KMS-11 (cell line): ENCODE data around the gene SRSF3.

ENCODE experiments used
- H2AFZ ChIP-seq: fragments of 200-600 bp; sonication (generic); 2 replicates; pipeline ENCODE4 v1.6.1; 2016; ENCODE audit warnings: antibody characterized with exemption, mixed run types, low read depth
- H3K27ac ChIP-seq: fragments of 200-600 bp; sonication (generic); 2 replicates; pipeline ENCODE4 v1.6.1; 2016; ENCODE audit warnings: mild to moderate bottlenecking, mixed run types
- H3K27me3 ChIP-seq: fragments of 200-600 bp; sonication (generic); 2 replicates; pipeline ENCODE4 v1.6.1; 2017; ENCODE audit warnings: mild to moderate bottlenecking, low read depth, mixed run types, moderate library complexity; ENCODE audit not compliant: insufficient read depth
- H3K36me3 ChIP-seq: fragments of 200-600 bp; sonication (generic); 2 replicates; pipeline ENCODE4 v1.6.1; 2017; ENCODE audit warnings: mild to moderate bottlenecking, mixed run types; ENCODE audit not compliant: insufficient read depth
- H3K4me1 ChIP-seq: fragments of 200-600 bp; sonication (generic); 2 replicates; pipeline ENCODE4 v1.6.1; 2016; ENCODE audit warnings: mild to moderate bottlenecking, low read depth, mixed run types; ENCODE audit not compliant: poor library complexity, severe bottlenecking
- H3K4me2 ChIP-seq: fragments of 200-600 bp; sonication (generic); 2 replicates; pipeline ENCODE4 v1.7.0; 2016; ENCODE audit warnings: mild to moderate bottlenecking, mixed run types
- H3K4me3 ChIP-seq: fragments of 200-600 bp; sonication (generic); IDR thresholded peaks from 2 replicates; pipeline ENCODE4 v1.6.1; 2017; ENCODE audit warnings: low read depth, low read length, mixed read lengths; ENCODE audit not compliant: insufficient read depth
- H3K79me2 ChIP-seq: fragments of 200-600 bp; sonication (generic); 2 replicates; pipeline ENCODE4 v1.6.1; 2016; ENCODE audit warnings: low read depth, mixed run types; ENCODE audit not compliant: insufficient read depth
- H3K9ac ChIP-seq: fragments of 200-600 bp; sonication (generic); 2 replicates; pipeline ENCODE4 v1.6.1; 2016; ENCODE audit warnings: mild to moderate bottlenecking, mixed run types
- H4K20me1 ChIP-seq: fragments of 200-600 bp; sonication (generic); 2 replicates; pipeline ENCODE4 v1.6.1; 2016; ENCODE audit warnings: mild to moderate bottlenecking, mixed run types; ENCODE audit not compliant: insufficient read depth
- TF ChIP-seq, protein P1 (sequence below): fragments of 200-600 bp; sonication (generic); conservative IDR thresholded peaks from 2 replicates; pipeline ENCODE4 v1.6.1; 2017; ENCODE audit warnings: low read depth, mild to moderate bottlenecking, antibody characterized with exemption, low read length, moderate library complexity, mixed read lengths

SRSF3 gene

DNA sequence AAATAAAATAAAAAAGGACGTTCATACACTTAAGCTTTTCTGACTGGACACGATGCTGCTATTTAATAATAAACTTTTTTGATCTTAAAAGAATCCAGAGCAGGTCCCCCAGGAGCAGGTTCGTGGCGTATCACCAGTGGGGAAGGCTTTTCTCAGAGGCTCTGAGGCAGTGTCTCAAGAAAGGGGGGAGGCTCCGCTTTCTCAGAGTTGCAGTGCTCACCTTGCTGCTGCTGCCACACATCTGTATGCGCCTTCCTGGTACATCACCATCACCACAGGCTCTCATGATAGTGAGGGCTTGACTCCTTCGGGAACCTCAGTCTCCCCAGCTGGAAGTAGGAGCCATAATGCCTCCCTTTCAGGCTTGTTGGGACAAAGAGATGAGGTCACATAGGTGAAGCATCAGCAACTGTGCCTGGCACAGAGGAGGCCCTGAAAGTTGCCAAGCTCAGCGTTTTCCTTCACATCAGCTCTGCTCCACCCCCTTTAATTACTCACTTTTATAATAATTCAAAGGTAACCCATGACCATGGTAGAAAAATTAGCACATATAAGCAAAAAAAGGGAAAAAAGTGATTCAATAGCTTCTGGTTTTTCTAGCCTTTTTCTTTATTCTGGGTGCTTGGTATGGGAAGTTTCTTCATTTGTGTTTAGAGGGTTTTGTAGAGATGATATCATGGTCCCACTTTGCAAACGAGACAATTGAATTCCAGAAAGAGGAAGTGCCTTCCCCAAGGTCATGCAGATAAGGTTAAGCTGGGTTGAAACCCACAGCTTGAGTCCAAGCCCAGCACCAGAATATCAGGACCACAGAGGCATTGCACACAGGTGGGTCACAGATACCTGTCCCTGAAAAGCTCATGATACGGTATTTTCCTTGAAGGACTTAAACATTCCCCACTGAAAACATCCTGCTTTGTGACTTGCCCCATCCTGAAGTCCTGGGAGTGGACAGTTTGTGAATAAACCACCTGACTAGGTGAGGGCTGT is 24.5 kb downstream of the SRSF3 start:
- no peaks in the 10 kb centered on the region for H3K27me3 ChIP-seq
- H3K27ac ChIP-seq: no peak overlapping the region
- peaks cover 40% of the 10 kb centered on the region for H3K4me1 ChIP-seq
- H3K4me3 ChIP-seq: no peak overlapping the region
- no peaks in the 10 kb centered on the region for H3K79me2 ChIP-seq
- no peaks in the 10 kb centered on the region for H3K36me3 ChIP-seq
- H3K4me2 ChIP-seq: no peak overlapping the region
- H4K20me1 ChIP-seq: no peaks in the 10 kb centered on the region
- H2AFZ ChIP-seq: no peak overlapping the region
- H3K9ac ChIP-seq: no peak overlapping the region
- TF ChIP-seq, protein P1, sequence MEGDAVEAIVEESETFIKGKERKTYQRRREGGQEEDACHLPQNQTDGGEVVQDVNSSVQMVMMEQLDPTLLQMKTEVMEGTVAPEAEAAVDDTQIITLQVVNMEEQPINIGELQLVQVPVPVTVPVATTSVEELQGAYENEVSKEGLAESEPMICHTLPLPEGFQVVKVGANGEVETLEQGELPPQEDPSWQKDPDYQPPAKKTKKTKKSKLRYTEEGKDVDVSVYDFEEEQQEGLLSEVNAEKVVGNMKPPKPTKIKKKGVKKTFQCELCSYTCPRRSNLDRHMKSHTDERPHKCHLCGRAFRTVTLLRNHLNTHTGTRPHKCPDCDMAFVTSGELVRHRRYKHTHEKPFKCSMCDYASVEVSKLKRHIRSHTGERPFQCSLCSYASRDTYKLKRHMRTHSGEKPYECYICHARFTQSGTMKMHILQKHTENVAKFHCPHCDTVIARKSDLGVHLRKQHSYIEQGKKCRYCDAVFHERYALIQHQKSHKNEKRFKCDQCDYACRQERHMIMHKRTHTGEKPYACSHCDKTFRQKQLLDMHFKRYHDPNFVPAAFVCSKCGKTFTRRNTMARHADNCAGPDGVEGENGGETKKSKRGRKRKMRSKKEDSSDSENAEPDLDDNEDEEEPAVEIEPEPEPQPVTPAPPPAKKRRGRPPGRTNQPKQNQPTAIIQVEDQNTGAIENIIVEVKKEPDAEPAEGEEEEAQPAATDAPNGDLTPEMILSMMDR: no peak

DNA sequence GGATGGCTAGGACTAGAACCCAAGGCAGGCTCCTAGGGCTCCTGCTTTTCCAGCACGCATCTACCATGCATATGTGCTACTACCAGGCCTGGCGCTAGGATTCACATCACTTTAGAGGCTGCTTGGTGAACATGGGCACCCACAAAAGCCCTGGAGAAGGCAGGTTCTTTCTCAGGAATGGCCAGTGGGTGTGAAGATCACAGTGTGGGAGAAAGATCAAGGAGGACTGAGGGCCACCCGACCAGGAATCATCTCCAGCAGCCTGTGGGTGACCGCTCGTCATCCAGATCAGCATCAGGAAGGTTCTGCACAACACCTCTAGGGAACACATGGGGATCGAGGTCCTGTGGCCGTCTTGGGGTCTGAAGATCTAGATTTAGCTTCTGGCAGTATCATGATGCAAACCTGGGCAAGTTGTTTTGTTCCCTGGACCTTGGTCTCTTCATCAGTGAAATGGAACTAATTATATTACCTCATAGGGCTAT is 27.3 kb downstream of the SRSF3 start:
- Histone ChIP-seq H3K9ac (no peak overlapping the region), H3K4me1 (peaks cover 23% of the 10 kb centered on the region), H3K79me2 (no peaks in the 10 kb centered on the region), H3K27ac (no peak overlapping the region), H3K36me3 (no peaks in the 10 kb centered on the region), H2AFZ (no peak overlapping the region), H3K4me2 (no peak overlapping the region), H4K20me1 (no peaks in the 10 kb centered on the region), H3K4me3 (no peak overlapping the region), H3K27me3 (no peaks in the 10 kb centered on the region)
- TF ChIP-seq, protein P1: no peak

DNA sequence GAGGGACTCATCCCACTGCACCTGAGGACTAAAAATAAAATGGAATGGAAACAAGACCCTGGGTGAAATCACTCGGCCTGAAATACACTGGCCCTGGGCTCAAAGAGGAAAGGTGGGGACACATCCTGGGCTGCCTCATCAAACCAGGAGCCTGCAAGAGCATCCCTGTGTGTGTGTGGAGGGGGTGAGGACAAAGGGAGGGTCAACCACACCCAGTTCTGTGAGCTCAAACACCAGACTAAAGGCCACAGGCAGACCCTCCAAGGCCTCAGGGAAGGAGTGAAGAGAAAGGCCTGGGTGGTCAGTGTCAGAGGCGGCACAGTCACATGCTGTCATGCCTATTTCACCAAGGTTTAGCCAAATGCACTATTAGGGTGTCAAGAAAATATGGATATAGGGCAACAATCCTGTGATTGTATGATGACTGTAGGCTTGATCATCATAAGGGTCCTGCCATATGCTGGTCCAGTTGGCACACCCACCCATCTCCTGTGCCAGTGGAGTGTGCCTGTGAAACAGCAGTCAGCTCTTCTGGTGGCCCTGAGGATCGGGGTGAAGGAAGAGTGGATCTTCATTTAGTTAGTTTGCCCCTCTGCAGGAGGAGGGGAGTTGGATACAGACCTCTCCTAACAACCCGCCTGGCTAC is 28.9 kb downstream of the SRSF3 start:
- H3K4me3 ChIP-seq: no peak overlapping the region
- peaks cover 16% of the 10 kb centered on the region for H3K4me1 ChIP-seq
- no peak overlapping the region for H3K27ac ChIP-seq
- H3K36me3 ChIP-seq: no peaks in the 10 kb centered on the region
- no peaks in the 10 kb centered on the region for H3K79me2 ChIP-seq
- no peaks in the 10 kb centered on the region for H4K20me1 ChIP-seq
- H2AFZ ChIP-seq: peak overlapping the region; percentile 55; the same call in 1 of the 2 replicates
- H3K9ac ChIP-seq: no peak overlapping the region
- TF ChIP-seq, protein P1: no peak
- 0 out of 2 replicates have a peak overlapping the region, but pooled peaks have one; percentile 6 for H3K4me2 ChIP-seq
- no peaks in the 10 kb centered on the region for H3K27me3 ChIP-seq

DNA sequence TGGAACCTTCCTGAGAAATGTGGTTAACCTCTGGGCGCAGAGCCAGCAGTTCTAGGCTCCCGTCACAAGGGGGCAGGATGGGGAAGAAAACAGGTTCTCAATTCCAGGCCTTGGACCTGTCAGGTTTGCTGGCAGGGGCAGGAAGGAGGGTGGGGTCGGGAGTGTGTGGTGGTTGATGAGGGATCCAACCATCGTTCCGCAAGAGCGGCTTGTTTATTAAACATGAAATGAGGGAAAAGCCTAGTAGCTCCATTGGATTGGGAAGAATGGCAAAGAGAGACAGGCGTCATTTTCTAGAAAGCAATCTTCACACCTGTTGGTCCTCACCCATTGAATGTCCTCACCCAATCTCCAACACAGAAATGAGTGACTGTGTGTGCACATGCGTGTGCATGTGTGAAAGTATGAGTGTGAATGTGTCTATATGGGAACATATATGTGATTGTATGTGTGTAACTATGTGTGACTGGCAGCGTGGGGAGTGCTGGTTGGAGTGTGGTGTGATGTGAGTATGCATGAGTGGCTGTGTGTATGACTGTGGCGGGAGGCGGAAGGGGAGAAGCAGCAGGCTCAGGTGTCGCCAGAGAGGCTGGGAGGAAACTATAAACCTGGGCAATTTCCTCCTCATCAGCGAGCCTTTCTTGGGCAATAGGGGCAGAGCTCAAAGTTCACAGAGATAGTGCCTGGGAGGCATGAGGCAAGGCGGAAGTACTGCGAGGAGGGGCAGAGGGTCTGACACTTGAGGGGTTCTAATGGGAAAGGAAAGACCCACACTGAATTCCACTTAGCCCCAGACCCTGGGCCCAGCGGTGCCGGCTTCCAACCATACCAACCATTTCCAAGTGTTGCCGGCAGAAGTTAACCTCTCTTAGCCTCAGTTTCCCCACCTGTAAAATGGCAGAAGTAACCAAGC is 29.6 kb downstream of the SRSF3 start:
- TF ChIP-seq, protein P1: peak; percentile 94
- Histone ChIP-seq H4K20me1 (no peaks in the 10 kb centered on the region), H3K27me3 (no peaks in the 10 kb centered on the region), H2AFZ (peak overlapping the region; percentile 55; the same call in 1 of the 2 replicates), H3K79me2 (no peaks in the 10 kb centered on the region), H3K36me3 (no peaks in the 10 kb centered on the region), H3K4me2 (0 out of 2 replicates have a peak overlapping the region, but pooled peaks have one; percentile 6), H3K27ac (no peak overlapping the region), H3K4me3 (no peak overlapping the region), H3K4me1 (peaks cover 19% of the 10 kb centered on the region), H3K9ac (no peak overlapping the region)
